HepG2 (cell line): ENCODE results near the gene DCAF15. TPM values are rescaled to one million over a fixed set of nuclear protein-coding genes. Genes with fewer than 3 reads are reported as not detected.

Source experiments
- ETV6 ChIP-seq: sonication (generic); formaldehyde crosslinking; conservative IDR thresholded peaks from 2 replicates; pipeline ENCODE4 v1.4.0; 2020; ENCODE audit warnings: missing genetic modification reagents
- IKZF4 ChIP-seq: sonication (generic); formaldehyde crosslinking; IDR thresholded peaks from 2 replicates; pipeline ENCODE4 v1.5.1; 2020; ENCODE audit warnings: borderline replicate concordance, mild to moderate bottlenecking, low read depth, missing genetic modification reagents; ENCODE audit errors: not compliant biosample characterization
- MZF1 ChIP-seq: sonication (generic); formaldehyde crosslinking; IDR thresholded peaks from 2 replicates; pipeline ENCODE4 v1.8.1; 2023; ENCODE audit warnings: mild to moderate bottlenecking, missing genetic modification reagents, borderline replicate concordance
- SCMH1 ChIP-seq: sonication (generic); formaldehyde crosslinking; IDR thresholded peaks from 2 replicates; pipeline ENCODE4 v1.9.0; 2021; ENCODE audit warnings: missing genetic modification reagents, mild to moderate bottlenecking, borderline replicate concordance
- SRSF4 ChIP-seq: fragments of 200-400 bp; formaldehyde crosslinking; IDR thresholded peaks from one replicate; pipeline ENCODE4 v1.6.1; 2018; ENCODE audit warnings: mild to moderate bottlenecking, low read depth, low read length, moderate library complexity; ENCODE audit not compliant: poor library complexity, severe bottlenecking
- ZBTB33 ChIP-seq: sonication (generic); formaldehyde crosslinking; IDR thresholded peaks from 2 replicates; pipeline ENCODE4 v1.4.0; 2020; ENCODE audit warnings: missing genetic modification reagents
- ZBTB46 ChIP-seq: sonication (generic); formaldehyde crosslinking; IDR thresholded peaks from 2 replicates; pipeline ENCODE4 v1.4.0; 2020; ENCODE audit warnings: mild to moderate bottlenecking, missing genetic modification reagents, borderline replicate concordance
- ZNF737 ChIP-seq: sonication (generic); formaldehyde crosslinking; IDR thresholded peaks from 2 replicates; pipeline ENCODE4 v1.5.0; 2020; ENCODE audit warnings: missing genetic modification reagents, mild to moderate bottlenecking, borderline replicate concordance
- ZZZ3 ChIP-seq: sonication (generic); formaldehyde crosslinking; IDR thresholded peaks from 2 replicates; pipeline ENCODE4 v1.4.0; 2020; ENCODE audit warnings: missing genetic modification reagents, mild to moderate bottlenecking, borderline replicate concordance
- polyA plus RNA-seq, 8 experiments: library from polyadenylated mRNA; depleted of rRNA in 3 of 8; stranded (reverse) in 7 of 8; unstranded in 1 of 8; fragments of >200 nt; fragmentation: Illumina TruSeq in 4 of 8; extraction: Trizol in 4 of 8; gene quantifications; 2 replicates each; pipeline versions ENCODE4 v1.2.1 to v1.2.3, GENCODE V29; 2011 to 2016; ENCODE audit warnings: low read depth in 4 of 8, missing spikeins in 1 of 8, mixed read lengths in 1 of 8; ENCODE audit not compliant: insufficient read depth in 1 of 8
- total RNA-seq, 5 experiments: library from RNA; depleted of rRNA; stranded (reverse); fragments of >200 nt; fragmentation: Illumina TruSeq; extraction: Trizol; gene quantifications; 2 replicates each; pipeline ENCODE4 v1.2.3, GENCODE V29; 2016; ENCODE audit warnings: low read depth in 1 of 5

Gene DCAF15
- total and polyA plus RNA-seq, 2 of the 13 experiments (the other 11 are each of a cell fraction or from before 2014, with no cell fraction given) = 13.6 to 14.0 TPM

DNA sequence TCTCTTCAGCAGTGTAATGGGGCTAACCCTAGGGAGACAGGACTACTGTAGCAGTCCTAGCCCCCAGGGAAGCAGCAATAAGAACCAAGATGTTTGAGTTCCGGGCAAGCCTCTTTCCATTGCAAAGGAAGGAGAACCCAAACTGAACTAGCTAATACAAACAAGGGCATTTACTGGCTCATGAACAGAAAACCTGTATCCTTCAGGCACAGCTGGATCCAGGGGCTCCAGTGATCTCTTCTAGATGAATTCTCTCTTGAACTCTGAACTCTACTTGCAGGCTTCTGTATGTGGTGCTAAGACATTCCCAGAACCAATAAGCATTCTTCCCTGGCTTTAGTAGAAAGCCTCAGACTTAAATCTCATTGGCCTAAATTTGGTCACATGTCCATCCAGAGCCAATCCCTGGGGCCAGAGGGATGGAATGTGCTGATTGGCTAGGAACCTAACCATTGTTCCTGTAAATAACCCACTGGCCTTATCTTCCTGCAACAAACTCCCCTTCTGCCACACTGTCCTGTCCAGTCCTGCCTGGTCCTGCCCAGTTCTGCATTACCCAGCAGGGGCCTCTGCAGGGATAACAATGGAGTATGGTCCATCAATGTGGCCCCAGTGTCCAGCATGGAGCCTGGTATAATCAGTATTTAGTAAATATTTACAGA is 10.2 kb upstream of the DCAF15 start (continued):
- TF ChIP-seq ZBTB46 (CRISPR knock-in tag) = no peak
- no peak for TF ChIP-seq SCMH1
- TF ChIP-seq ZNF737 (CRISPR knock-in tag) = no peak
- no peak for TF ChIP-seq SRSF4
- no peak for TF ChIP-seq MZF1 (CRISPR knock-in tag)
- no peak for TF ChIP-seq ZBTB33 (CRISPR knock-in tag)
- TF ChIP-seq ETV6 (CRISPR knock-in tag) = no peak
- no peak for TF ChIP-seq IKZF4 (CRISPR knock-in tag)
- no peak for TF ChIP-seq ZZZ3
- TF ChIP-seq, all 625 proteins: peak for 5
